RCC 7860 (cell line): Measurements from ENCODE around the gene DCP1A.
"Not testable (repeated sequence)": the region's sequence is repeated elsewhere in the genome, so short reads cannot be mapped to it uniquely, and the experiment has no call there.

ENCODE experiments used
- DNase-seq: peaks from one replicate; pipeline ENCODE4 v3.0.0-alpha.2; 2015; ENCODE audit warnings: low spot score
- FAIRE-seq: peaks from 2 replicates; lab custom pipeline; 2012; peaks lifted over from hg19 to GRCh38; lab: Jason Lieb, UNC

The DCP1A gene

GRCh38 chr3:53269193-53269592 lies 78.2 kb downstream of the DCP1A start:
- FAIRE-seq, DNase-seq: not testable (repeated sequence)

GRCh38 chr3:53267766-53268165 lies 79.6 kb downstream of the DCP1A start:
- FAIRE-seq (no peak), DNase-seq (no peak)

DNA sequence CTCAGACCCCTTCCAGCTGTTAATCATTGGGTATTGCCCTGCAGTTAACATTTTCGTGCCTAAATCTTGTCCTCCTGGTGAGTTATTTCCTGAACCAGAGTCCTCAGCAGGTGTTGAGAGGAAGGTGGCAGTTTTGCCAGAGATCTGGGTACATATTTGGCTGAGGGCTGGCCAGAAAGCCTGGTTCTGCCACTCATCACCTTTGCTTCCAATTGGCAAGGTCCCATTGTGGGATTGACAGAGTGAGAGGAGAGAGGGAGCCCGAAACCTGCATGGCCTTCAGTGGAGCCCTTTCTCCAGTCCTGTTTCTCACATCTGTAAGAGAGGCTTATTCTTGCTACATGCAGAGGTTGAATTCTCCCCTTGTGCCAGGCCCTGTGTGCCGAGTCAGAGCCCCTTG lies 82.6 kb downstream of the DCP1A start:
- FAIRE-seq = no peak
- DNase-seq = no peak

GRCh38 chr3:53263907-53264306 lies 83.4 kb downstream of the DCP1A start:
- FAIRE-seq (no peak), DNase-seq (no peak)

- FAIRE-seq (no peak), DNase-seq (no peak)
Observed at GRCh38 chr3:53261712-53262111, 85.6 kb downstream of the DCP1A start.

- DNase-seq = no peak
- FAIRE-seq = no peak
Observed at GRCh38 chr3:53260286-53260785, 87.0 kb downstream of the DCP1A start.

DNA sequence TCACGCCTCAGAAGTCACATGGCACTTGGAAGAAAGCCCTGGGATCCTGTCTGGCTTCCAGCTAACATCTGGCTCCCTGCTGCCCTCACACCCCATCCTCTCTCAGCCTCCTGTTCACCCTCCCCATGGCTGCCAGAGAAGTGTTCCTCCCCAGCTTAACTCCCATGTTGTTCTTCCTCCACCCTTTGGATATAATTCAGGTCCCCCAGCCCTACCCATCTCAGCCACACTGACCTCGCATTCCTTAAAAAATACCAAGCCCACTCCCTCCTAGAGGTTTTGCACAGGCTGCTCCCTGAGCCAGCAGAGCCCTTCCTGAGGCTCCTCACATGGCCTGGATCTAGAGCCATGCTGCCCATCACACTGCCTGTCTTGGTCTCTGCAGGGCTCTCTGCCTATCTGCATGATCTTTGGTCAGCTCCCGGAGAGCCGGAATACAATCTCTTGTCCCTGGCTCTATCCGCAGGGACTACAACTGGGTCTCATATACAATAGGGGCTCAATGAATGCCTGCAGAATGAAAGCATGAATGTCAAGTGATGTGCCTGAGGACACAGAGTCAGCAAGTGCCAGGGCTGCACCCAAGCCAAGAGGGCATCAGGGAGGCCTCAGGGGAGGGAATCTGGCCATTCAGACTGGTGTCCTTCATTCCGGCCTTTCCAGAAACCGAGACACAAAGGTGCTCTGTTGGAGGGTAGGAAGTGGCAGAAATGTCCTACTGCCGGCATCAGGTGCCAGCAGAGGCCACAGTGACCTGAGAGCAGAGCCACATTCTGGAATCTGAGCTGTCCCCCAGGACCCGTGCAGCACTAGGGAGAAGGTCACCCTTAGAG lies 87.7 kb downstream of the DCP1A start:
- FAIRE-seq (no peak), DNase-seq (no peak)

- no peak for DNase-seq
- no peak for FAIRE-seq
Observed at GRCh38 chr3:53258600-53259426, 88.5 kb downstream of the DCP1A start.

DNA sequence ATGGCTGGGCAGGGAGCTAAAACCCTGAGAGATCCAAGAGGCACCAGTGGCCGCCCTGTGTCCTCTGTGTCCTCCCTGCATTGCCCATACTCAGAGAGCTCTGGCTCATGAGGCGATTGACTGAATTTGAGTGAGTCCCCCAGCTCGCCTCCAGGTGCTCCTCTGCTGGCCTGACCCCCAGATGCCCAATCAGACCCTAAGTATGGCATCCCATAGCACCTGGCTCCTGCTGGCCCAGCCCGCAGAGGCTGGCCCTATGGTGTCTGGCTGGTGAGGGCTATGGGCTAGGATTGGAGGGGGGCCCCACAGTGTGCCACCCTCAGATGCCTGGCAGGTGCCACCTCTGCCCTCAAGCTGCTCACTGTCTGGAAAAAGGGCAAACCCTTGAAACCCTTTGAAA lies 89.9 kb downstream of the DCP1A start:
- DNase-seq (no peak), FAIRE-seq (no peak)

- DNase-seq = no peak
- no peak for FAIRE-seq
Observed at GRCh38 chr3:53256704-53257055, 90.7 kb downstream of the DCP1A start.

- peak; percentile 64 for DNase-seq
- no peak for FAIRE-seq
Observed at GRCh38 chr3:53255775-53256703, 91.3 kb downstream of the DCP1A start, which contains the start of gene TKT. Gene TKT (minus strand): TSS chr3:53256022. CDS start chr3:53255942, 80 bp downstream.

DNA sequence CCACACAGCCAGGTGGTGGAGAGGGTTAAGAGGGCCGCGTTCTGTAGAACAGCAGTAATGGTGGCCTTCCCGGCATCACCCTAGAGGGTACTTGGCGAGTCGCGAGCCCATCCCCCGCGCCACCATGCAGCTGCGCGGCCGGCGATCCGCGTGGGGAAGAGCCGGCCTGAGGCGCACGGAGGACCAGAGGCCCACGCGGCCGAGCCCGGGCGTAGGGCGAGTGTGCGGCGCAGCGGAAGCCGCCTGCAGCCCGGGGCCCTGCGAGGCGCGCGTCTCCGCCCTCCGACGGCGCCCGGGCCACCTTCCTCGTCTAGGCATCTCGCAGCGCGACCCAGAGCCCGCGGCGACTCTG lies 91.9 kb downstream of the DCP1A start:
- no peak for FAIRE-seq

GRCh38 chr3:53254509-53255422 lies 92.6 kb downstream of the DCP1A start:
- DNase-seq (peak; percentile 30), FAIRE-seq (no peak)

More for the DNA sequence above, 91.9 kb downstream of the DCP1A start:
- no peak for DNase-seq

- DNase-seq = no peak
- no peak for FAIRE-seq
Observed at GRCh38 chr3:53253707-53254508, 93.4 kb downstream of the DCP1A start.

DNA sequence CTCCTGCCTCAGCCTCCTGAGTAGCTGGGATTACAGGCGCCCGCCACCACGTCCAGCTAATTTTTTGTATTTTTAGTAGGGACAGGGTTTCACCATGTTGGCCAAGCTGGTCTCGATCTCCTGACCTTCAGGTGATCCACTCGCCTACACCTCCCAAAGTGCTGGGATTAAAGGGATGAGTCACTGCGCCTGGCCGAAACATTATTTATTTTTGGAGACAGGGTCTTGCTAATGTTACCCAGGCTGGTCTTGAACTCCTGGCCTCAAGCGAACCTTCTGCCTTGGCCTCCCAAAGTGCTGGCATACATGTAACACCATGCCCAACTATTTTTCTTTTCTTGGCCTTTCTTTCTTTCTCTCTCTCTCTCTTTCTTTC lies 94.4 kb downstream of the DCP1A start:
- FAIRE-seq, DNase-seq: not testable (repeated sequence)

- FAIRE-seq (no peak), DNase-seq (no peak)
Observed at GRCh38 chr3:53252096-53252946, 95.0 kb downstream of the DCP1A start.

- no peak for DNase-seq
- FAIRE-seq = no peak
Observed at GRCh38 chr3:53250881-53251605, 96.3 kb downstream of the DCP1A start.
